ENCODE measurements around the gene LAMB4.

The LAMB4 gene

GRCh38 chr7:108143658-108144420 is 13.7 kb upstream of the LAMB4 start:
- no peak for DNase-seq (ENCODE audit: low read depth in 2 of 3, low spot score in 1 of 3)

GRCh38 chr7:108142675-108143259 is 12.6 kb upstream of the LAMB4 start:
- no peak for DNase-seq (ENCODE audit: low read depth in 2 of 3, low spot score in 1 of 3)

- DNase-seq (ENCODE audit: low read depth in 2 of 3, low spot score in 1 of 3), result no peak
These were observed 12.0 kb upstream of the LAMB4 start for GRCh38 chr7:108142180-108142579.

GRCh38 chr7:108140671-108141070 is 10.5 kb upstream of the LAMB4 start:
- DNase-seq (ENCODE audit: low read depth in 2 of 3, low spot score in 1 of 3), result no peak

GRCh38 chr7:108138911-108139310 is 8.8 kb upstream of the LAMB4 start:
- DNase-seq (ENCODE audit: low read depth in 2 of 3, low spot score in 1 of 3), result no peak

- DNase-seq (ENCODE audit: low read depth in 2 of 3, low spot score in 1 of 3), result no peak
These were observed 7.8 kb upstream of the LAMB4 start for GRCh38 chr7:108137993-108138392.

- no peak for DNase-seq (ENCODE audit: low read depth in 2 of 3, low spot score in 1 of 3)
These were observed 6.9 kb upstream of the LAMB4 start for GRCh38 chr7:108137040-108137439.

- DNase-seq (ENCODE audit: low read depth in 2 of 3, low spot score in 1 of 3), result no peak
These were observed 6.1 kb upstream of the LAMB4 start for GRCh38 chr7:108136191-108136688.

GRCh38 chr7:108135446-108136190 is 5.5 kb upstream of the LAMB4 start:
- peak; percentile 23 to 27 (median 23) for DNase-seq (ENCODE audit: low read depth in 2 of 3, low spot score in 1 of 3)

- no peak for DNase-seq (ENCODE audit: low read depth in 2 of 3, low spot score in 1 of 3)
These were observed 4.3 kb upstream of the LAMB4 start for GRCh38 chr7:108134486-108134885.

GRCh38 chr7:108132551-108133265 is 2.5 kb upstream of the LAMB4 start:
- DNase-seq (ENCODE audit: low read depth in 2 of 3, low spot score in 1 of 3), result no peak

GRCh38 chr7:108129018-108129965 is 869 bp downstream of the LAMB4 start:
- DNase-seq (ENCODE audit: low read depth in 2 of 3, low spot score in 1 of 3), result no peak

- DNase-seq (ENCODE audit: low read depth in 2 of 3, low spot score in 1 of 3), result no peak
These were observed 1.6 kb downstream of the LAMB4 start for GRCh38 chr7:108128514-108128913.

GRCh38 chr7:108127461-108127860 is 2.7 kb downstream of the LAMB4 start:
- DNase-seq (ENCODE audit: low read depth in 2 of 3, low spot score in 1 of 3), result no peak

- DNase-seq (ENCODE audit: low read depth in 2 of 3, low spot score in 1 of 3), result no peak
These were observed 5.3 kb downstream of the LAMB4 start for GRCh38 chr7:108124820-108125219.

- DNase-seq (ENCODE audit: low read depth in 2 of 3, low spot score in 1 of 3), result no peak
These were observed 8.0 kb downstream of the LAMB4 start for GRCh38 chr7:108122181-108122580.

GRCh38 chr7:108120933-108121332 is 9.2 kb downstream of the LAMB4 start:
- DNase-seq (ENCODE audit: low read depth in 2 of 3, low spot score in 1 of 3), result no peak

- DNase-seq (ENCODE audit: low read depth in 2 of 3, low spot score in 1 of 3), result no peak
These were observed 10.0 kb downstream of the LAMB4 start for GRCh38 chr7:108120196-108120595.

- no peak for DNase-seq (ENCODE audit: low read depth in 2 of 3, low spot score in 1 of 3)
These were observed 11.2 kb downstream of the LAMB4 start for GRCh38 chr7:108118959-108119358.

GRCh38 chr7:108114117-108114841 is 15.9 kb downstream of the LAMB4 start:
- DNase-seq (ENCODE audit: low read depth in 2 of 3, low spot score in 1 of 3), result no peak
